Measurements from ENCODE around the gene CYB561D1.

CYB561D1 gene

GRCh38 chr1:109548321-109549267 is 54.7 kb downstream of the CYB561D1 start, which contains the start of gene GNAI3:
TSS of gene GNAI3 (plus strand) at chr1:109548615. CDS start at chr1:109548721, 106 bp downstream.
- Histone ChIP-seq H3K27me3 (ENCODE audit: control insufficient read depth, insufficient read depth, low read length) (no peaks in the 10 kb centered on the region), H3K9me3 (ENCODE audit: control insufficient read depth, insufficient read depth, low read length) (no peaks in the 10 kb centered on the region), H3K4me3 (ENCODE audit: low read depth, low read length) (peak within 1 kb of the TSS; percentile 94), H3K9ac (ENCODE audit: low read depth, low read length) (peak within 1 kb of the TSS; percentile 79), H3K4me1 (ENCODE audit: control insufficient read depth, insufficient read depth, low read length) (peaks cover 5% of the 10 kb centered on the region), H3K36me3 (ENCODE audit: control insufficient read depth, insufficient read depth, low read length) (no peaks in the 10 kb centered on the region)
